ENCODE data around the gene PLAC1. TPM values are rescaled to one million over a fixed set of nuclear protein-coding genes. Genes with fewer than 3 reads are reported as not detected.

PLAC1 gene
- total RNA-seq, 1 donor from 2014 or later: not detected

GRCh38 chrX:134670134-134670924 lies 12.1 kb upstream of the PLAC1 start:
- peak in 1 of 2 donors; percentile 34 for DNase-seq (ENCODE audit: low read depth in 2 of 2)

- DNase-seq (ENCODE audit: low read depth in 2 of 2): peak in 1 of 2 donors; percentile 50
Observed at GRCh38 chrX:134669378-134670098, 11.3 kb upstream of the PLAC1 start.

DNA sequence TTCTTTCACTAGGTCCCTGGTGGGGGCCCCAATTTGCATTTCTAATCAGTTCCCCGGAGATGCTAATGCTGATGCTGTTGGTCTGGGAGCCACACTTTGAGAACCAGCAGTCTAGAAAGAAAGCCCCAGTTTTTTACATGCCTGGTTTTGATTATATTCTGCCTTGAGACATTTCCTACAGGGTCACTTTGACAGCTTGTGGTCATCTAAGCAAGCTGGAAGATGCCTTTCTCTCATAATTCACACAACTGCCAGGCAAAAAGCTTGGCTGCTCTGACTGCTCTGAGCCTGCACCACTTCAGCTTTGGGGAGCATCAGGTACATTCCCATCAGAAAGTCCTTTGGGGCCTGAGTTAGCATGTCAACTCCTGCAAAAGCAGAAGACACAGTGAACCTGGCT lies 5.9 kb upstream of the PLAC1 start:
- no peak for DNase-seq (ENCODE audit: low read depth in 2 of 2)

- DNase-seq (ENCODE audit: low read depth in 2 of 2): peak in 1 of 2 donors; percentile 3
Observed at GRCh38 chrX:134661295-134661694, 3.0 kb upstream of the PLAC1 start.

DNA sequence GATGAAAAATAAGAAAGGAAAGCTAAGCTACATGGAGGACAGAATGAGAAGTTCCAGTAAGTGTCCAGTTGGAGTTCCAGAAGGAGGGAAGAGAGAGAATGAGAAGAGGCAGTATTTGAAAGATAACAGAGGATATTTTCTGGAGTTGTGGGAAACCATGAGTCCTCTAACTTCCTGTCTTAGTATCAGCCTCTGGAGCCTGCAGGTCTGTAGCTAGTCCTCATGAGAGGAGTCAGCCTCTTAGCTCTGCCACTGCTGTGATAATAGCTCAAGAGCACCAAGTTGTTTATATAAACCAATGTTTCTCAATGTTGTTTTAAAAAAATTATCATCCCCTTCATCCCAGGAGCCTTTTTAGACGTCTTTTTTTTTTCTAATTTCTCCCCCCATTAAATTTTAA lies 2.4 kb upstream of the PLAC1 start:
- no peak for DNase-seq (ENCODE audit: low read depth in 2 of 2)

DNA sequence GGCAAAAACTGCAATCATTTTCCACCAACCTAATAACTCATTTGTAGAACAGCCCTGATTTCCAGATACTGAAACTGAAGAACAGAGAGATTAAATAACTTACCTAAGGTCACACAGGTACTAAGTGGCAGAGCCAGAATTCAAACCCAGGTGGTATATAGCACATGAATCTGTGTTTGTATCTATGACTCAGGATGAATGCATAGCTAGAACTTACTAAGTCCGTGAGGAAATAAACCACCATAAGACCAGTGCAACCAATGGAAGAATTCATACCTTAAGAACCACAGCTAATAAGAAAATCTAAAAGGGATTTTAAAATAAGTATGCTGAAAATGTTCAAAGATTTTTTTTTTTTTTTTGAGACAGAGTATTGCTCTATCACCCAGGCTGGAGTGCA lies 1.5 kb upstream of the PLAC1 start:
- no peak for DNase-seq (ENCODE audit: low read depth in 2 of 2)

- no peak for DNase-seq (ENCODE audit: low read depth in 2 of 2)
Observed at GRCh38 chrX:134658760-134659023, 421 bp upstream of the PLAC1 start.

- peak in 1 of 2 donors; percentile 12 for DNase-seq (ENCODE audit: low read depth in 2 of 2)
Observed at GRCh38 chrX:134654398-134655012, 3.8 kb downstream of the PLAC1 start.

DNA sequence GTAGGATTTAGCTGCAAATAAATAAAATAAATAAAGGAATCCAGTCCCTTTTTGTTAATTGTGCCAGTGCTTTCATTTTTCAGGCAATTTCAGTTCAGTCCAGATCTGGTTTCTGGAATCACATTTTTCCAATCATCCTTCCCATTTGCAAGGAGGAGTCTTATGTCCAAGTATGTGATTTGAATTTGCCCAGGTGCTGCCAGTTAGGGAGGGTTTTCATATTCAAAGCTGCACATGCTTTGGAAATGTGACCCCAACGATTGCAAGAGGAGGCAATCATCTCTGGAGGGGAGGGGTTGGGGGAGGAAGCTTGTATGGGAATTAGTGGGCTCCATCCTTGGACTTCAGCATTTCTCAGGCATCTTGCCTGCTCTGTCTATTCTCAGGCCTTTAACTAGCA lies 4.4 kb downstream of the PLAC1 start:
- DNase-seq (ENCODE audit: low read depth in 2 of 2): no peak

GRCh38 chrX:134650701-134651100 lies 7.6 kb downstream of the PLAC1 start:
- DNase-seq (ENCODE audit: low read depth in 2 of 2): no peak

GRCh38 chrX:134649770-134650169 lies 8.5 kb downstream of the PLAC1 start:
- no peak for DNase-seq (ENCODE audit: low read depth in 2 of 2)

DNA sequence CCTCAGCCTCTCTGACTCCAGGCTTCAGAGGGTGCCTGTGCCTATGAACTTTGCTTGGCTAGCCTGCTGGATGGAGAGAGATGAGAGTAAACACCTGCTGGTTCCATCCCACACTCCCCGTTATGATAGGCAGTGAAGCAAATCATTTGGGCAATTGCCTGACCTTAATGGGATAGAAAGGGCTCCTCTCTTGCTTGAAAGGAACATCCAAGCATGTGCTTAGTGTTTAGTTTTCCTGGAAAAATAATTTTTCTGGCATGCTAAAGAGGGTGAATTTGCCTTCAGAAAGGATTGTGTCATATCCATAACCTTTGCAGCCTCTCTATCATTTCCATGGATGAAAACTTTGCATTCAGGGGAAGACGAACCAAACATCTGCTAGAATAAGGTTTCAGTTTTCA lies 10.8 kb downstream of the PLAC1 start:
- DNase-seq (ENCODE audit: low read depth in 2 of 2): no peak

GRCh38 chrX:134646691-134647090 lies 11.6 kb downstream of the PLAC1 start:
- no peak for DNase-seq (ENCODE audit: low read depth in 2 of 2)

DNA sequence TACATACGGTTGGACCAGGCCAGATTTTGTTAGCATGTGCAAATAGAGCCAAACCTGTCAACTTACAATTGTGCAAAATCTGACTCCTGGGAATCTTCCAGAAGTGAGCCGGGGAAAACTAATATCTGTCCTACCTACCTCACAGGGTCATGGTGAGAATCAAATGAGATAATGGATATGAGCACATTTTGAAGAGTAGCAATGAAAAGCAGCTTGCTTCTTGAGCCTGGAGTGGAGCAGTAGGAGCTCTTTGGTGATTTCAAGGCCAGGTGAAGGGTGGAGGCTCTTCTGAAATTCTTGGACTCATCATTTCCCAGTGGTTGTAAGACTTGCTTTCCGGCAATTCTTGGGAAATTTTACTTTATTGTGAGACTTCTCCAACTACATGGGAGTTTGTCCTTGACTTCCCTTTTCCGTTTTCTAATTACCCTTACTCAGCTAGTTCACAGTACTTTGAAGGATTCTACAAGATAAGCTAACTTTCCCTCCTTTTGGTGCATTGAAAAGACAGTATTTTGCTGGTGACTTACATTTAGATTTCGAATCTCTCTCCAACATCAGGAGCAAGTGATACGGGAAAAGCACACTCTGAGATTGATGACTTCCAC lies 12.2 kb downstream of the PLAC1 start:
- DNase-seq (ENCODE audit: low read depth in 2 of 2): no peak

- no peak for DNase-seq (ENCODE audit: low read depth in 2 of 2)
Observed at GRCh38 chrX:134642386-134642785, 15.9 kb downstream of the PLAC1 start.

DNA sequence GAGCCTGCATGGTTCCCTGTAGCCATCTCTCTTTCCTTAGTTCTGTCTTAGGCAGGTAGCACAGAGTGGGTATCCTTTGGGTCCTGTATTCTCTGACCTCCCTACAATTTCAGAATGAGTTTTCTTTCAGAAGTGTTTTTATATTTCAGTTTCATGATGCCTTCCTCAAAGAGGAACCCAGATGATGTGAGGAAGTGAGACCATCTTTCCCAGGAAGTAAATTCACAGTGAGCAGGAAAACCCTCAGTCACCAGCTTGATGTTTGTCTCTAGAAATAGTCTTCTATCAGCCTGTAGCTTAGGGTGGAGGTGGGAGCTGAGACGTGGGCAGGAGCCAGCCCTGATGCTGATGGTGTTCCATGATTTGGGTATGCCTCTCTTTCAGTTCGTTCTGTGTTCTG lies 16.9 kb downstream of the PLAC1 start:
- DNase-seq (ENCODE audit: low read depth in 2 of 2): no peak

DNA sequence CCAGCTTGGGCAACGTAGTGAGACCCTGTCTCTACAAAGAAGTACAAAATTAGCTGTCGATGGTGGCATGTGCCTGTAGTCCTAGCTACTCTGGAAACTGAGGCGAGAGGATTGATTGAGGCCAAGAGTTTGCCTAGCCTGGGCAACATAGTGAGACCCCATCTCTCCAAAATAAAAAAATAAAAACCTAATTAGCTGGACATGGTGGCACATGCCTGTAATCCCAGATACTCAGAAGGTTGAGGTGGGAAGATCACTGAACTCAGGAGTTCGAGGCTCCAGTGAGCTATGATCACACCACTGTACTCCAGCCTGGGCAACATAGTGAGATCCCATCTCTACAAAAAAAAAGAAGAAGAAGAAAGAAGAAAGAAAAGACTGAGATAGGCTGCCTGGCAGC lies 17.4 kb downstream of the PLAC1 start:
- no peak for DNase-seq (ENCODE audit: low read depth in 2 of 2)

GRCh38 chrX:134636851-134637250 lies 21.4 kb downstream of the PLAC1 start:
- DNase-seq (ENCODE audit: low read depth in 2 of 2): no peak

- no peak for DNase-seq (ENCODE audit: low read depth in 2 of 2)
Observed at GRCh38 chrX:134634691-134635090, 23.6 kb downstream of the PLAC1 start.

GRCh38 chrX:134633832-134634231 lies 24.4 kb downstream of the PLAC1 start:
- no peak for DNase-seq (ENCODE audit: low read depth in 2 of 2)

GRCh38 chrX:134633394-134633793 lies 24.9 kb downstream of the PLAC1 start:
- no peak for DNase-seq (ENCODE audit: low read depth in 2 of 2)

DNA sequence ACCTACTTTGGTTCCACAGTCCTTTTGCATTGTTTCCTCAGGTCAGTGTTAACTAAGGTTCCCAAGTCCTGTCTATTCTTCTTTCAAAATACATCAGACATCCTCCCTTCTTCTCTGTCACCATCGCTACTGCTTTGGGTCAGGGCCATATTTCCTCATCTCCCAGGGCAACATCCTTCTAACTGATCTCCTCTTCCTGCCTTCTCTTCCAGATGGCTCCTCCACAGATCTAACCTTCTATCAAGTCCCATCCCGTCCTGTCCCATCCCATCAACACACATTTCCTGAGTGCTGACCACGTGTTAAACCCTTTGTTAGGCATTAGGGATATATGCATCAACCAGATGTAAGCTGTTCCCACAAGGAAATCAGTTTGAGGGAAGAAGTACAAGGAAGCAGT lies 25.9 kb downstream of the PLAC1 start:
- no peak for DNase-seq (ENCODE audit: low read depth in 2 of 2)

All from dermis microvascular lymphatic vessel endothelial cell (primary cell).